HG02571 (cell line): ENCODE data around the gene ZNF311.
"Not testable (repeated sequence)": the region's sequence is repeated elsewhere in the genome, so short reads cannot be mapped to it uniquely, and the experiment has no call there.

ENCODE experiments used
- ATAC-seq: cut with Tn5 transposase; IDR thresholded peaks from one replicate; pipeline ENCODE4 v1.9.1; 2021; ENCODE audit warnings: mild to moderate bottlenecking, moderate library complexity; ENCODE audit not compliant: unreplicated experiment

The ZNF311 gene

GRCh38 chr6:28983838-28984237, 21.3 kb downstream of the ZNF311 start:
- ATAC-seq, result no peak

- no peak for ATAC-seq
Measured at GRCh38 chr6:28982476-28983266, 22.4 kb downstream of the ZNF311 start.

GRCh38 chr6:28981833-28982475, 23.2 kb downstream of the ZNF311 start:
- ATAC-seq, result peak; percentile 44

- peak; percentile 27 for ATAC-seq
Measured at GRCh38 chr6:28981431-28981832, 23.7 kb downstream of the ZNF311 start.

GRCh38 chr6:28980852-28981430, 24.2 kb downstream of the ZNF311 start:
- peak; percentile 35 for ATAC-seq

GRCh38 chr6:28980137-28980851, 24.8 kb downstream of the ZNF311 start:
- ATAC-seq, result no peak

GRCh38 chr6:28979679-28980078, 25.4 kb downstream of the ZNF311 start:
- ATAC-seq, result no peak

- no peak for ATAC-seq
Measured at GRCh38 chr6:28978959-28979561, 26.1 kb downstream of the ZNF311 start.

GRCh38 chr6:28978133-28978491, 27.0 kb downstream of the ZNF311 start:
- no peak for ATAC-seq

- ATAC-seq, result no peak
Measured at GRCh38 chr6:28977341-28978132, 27.6 kb downstream of the ZNF311 start.

GRCh38 chr6:28976677-28977076, 28.4 kb downstream of the ZNF311 start:
- no peak for ATAC-seq

- ATAC-seq, result no peak
Measured at GRCh38 chr6:28974505-28974904, 30.6 kb downstream of the ZNF311 start.

GRCh38 chr6:28970056-28970455, 35.1 kb downstream of the ZNF311 start:
- ATAC-seq, result not testable (repeated sequence)

GRCh38 chr6:28969129-28969528, 36.0 kb downstream of the ZNF311 start:
- no peak for ATAC-seq

GRCh38 chr6:28968476-28968875, 36.6 kb downstream of the ZNF311 start:
- no peak for ATAC-seq

- ATAC-seq, result no peak
Measured at GRCh38 chr6:28965706-28966105, 39.4 kb downstream of the ZNF311 start.

- ATAC-seq, result no peak
Measured at GRCh38 chr6:28960846-28961500, 44.1 kb downstream of the ZNF311 start.

- ATAC-seq, result not testable (repeated sequence)
Measured at GRCh38 chr6:28958561-28959243, 46.4 kb downstream of the ZNF311 start.

- ATAC-seq, result not testable (repeated sequence)
Measured at GRCh38 chr6:28957795-28958314, 47.3 kb downstream of the ZNF311 start.
